ENCODE results near the gene MAEA.
"Not testable (repeated sequence)": the region's sequence is repeated elsewhere in the genome, so short reads cannot be mapped to it uniquely, and the experiment has no call there.

MAEA gene

GRCh38 chr4:1370321-1371124 is 80.8 kb downstream of the MAEA start:
- TF ChIP-seq, protein P1, sequence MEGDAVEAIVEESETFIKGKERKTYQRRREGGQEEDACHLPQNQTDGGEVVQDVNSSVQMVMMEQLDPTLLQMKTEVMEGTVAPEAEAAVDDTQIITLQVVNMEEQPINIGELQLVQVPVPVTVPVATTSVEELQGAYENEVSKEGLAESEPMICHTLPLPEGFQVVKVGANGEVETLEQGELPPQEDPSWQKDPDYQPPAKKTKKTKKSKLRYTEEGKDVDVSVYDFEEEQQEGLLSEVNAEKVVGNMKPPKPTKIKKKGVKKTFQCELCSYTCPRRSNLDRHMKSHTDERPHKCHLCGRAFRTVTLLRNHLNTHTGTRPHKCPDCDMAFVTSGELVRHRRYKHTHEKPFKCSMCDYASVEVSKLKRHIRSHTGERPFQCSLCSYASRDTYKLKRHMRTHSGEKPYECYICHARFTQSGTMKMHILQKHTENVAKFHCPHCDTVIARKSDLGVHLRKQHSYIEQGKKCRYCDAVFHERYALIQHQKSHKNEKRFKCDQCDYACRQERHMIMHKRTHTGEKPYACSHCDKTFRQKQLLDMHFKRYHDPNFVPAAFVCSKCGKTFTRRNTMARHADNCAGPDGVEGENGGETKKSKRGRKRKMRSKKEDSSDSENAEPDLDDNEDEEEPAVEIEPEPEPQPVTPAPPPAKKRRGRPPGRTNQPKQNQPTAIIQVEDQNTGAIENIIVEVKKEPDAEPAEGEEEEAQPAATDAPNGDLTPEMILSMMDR (IDR thresholded peaks at IDR 0.05; ENCODE audit: extremely low read depth, insufficient read depth, missing control alignments) = no peak
- no peak for DNase-seq (ENCODE audit: low spot score)
- in situ Hi-C loops (cut with MboI; ENCODE audit: low pct_unique_long_range_greater_than_20kb, low sequenced_read_pairs, unreplicated experiment) = no loop called here

- in situ Hi-C loops (cut with MboI; ENCODE audit: low pct_unique_long_range_greater_than_20kb, low sequenced_read_pairs, unreplicated experiment) = no loop called here
- no peak for DNase-seq (ENCODE audit: low spot score)
- TF ChIP-seq, protein P1 (IDR thresholded peaks at IDR 0.05; ENCODE audit: extremely low read depth, insufficient read depth, missing control alignments) = no peak
Observed at GRCh38 chr4:1371176-1372165, 81.8 kb downstream of the MAEA start.

DNA sequence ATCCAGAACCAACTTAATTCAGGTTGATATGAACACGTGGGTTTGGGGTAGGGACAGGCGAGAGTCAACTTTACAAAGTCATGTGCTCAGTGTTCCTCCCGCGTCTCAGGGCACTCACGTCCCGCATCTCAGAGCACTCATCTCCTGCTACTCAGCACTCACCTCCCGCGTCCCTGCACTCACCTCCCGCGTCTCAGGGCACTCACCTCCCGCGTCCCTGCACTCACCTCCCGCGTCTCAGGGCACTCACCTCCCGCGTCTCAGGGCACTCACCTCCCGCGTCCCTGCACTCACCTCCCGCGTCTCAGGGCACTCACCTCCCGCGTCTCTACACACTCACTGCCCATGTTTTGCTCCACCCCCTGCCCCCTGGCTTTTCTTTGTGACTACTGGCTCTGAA is 82.9 kb downstream of the MAEA start:
- DNase-seq (ENCODE audit: low spot score); in situ Hi-C loops (cut with MboI; ENCODE audit: low pct_unique_long_range_greater_than_20kb, low sequenced_read_pairs, unreplicated experiment): not testable (repeated sequence)

- no peak for DNase-seq (ENCODE audit: low spot score)
- in situ Hi-C loops (cut with MboI; ENCODE audit: low pct_unique_long_range_greater_than_20kb, low sequenced_read_pairs, unreplicated experiment) = no loop called here
- TF ChIP-seq, protein P1 (IDR thresholded peaks at IDR 0.05; ENCODE audit: extremely low read depth, insufficient read depth, missing control alignments) = no peak
Observed at GRCh38 chr4:1373892-1374705, 84.4 kb downstream of the MAEA start.

- in situ Hi-C loops (cut with MboI; ENCODE audit: low pct_unique_long_range_greater_than_20kb, low sequenced_read_pairs, unreplicated experiment) = no loop called here
- TF ChIP-seq, protein P1 (IDR thresholded peaks at IDR 0.05; ENCODE audit: extremely low read depth, insufficient read depth, missing control alignments) = no peak
Observed at GRCh38 chr4:1374706-1375045, 85.0 kb downstream of the MAEA start.

DNA sequence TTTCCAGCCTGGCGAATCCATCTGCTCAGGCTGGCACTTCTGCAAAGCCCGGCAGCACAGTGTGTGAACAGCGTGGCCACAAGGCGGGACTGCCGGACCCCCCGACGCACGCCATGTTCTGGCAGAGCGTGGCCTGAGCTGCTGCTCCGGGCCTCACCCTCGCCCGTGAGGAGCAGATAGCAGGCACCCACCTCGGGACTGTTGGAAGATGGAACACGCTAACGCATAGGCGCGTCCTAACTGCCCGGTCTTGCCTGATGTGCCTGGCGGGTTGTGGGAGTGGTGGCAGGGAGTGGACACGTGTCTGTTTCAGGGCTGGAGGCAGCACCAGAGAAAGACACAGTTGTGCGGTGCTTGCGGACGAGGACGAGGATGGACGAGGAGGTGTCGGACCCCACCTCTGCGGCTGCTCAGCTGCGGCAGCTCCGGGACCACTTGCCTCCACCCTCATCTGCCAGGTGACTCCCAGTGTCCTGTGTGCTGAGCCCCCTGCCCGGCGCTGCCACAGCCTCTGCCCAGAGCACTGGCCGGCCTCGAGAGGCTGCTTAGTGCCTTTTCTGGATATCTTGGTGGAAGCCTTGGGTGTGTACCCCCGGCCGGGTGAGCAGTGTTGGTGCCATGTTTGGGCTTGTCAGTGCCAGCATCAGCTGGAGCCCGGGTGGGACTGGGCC is 85.5 kb downstream of the MAEA start:
- TF ChIP-seq, protein P1 (IDR thresholded peaks at IDR 0.05; ENCODE audit: extremely low read depth, insufficient read depth, missing control alignments) = no peak
- DNase-seq (ENCODE audit: low spot score) = no peak
- in situ Hi-C loops (cut with MboI; ENCODE audit: low pct_unique_long_range_greater_than_20kb, low sequenced_read_pairs, unreplicated experiment) = no loop called here

More at GRCh38 chr4:1374706-1375045, 85.0 kb downstream of the MAEA start:
- DNase-seq (ENCODE audit: low spot score) = no peak

All from GM13977 (cell line).